HEK293 (cell line): ENCODE results near the gene PNMA8A.

ENCODE experiments used
- CTCF ChIA-PET: fragments of 350-600 bp; formaldehyde crosslinking; extraction: SDS; loops from one replicate; lab custom pipeline; 2021; ENCODE audit warnings: antibody characterized with exemption; lab: Yijun Ruan, JAX
- POLR2A ChIA-PET: fragments of 300-600 bp; formaldehyde crosslinking; extraction: SDS; loops from one replicate; lab custom pipeline; 2020; ENCODE audit warnings: antibody characterized with exemption, inconsistent platforms; lab: Yijun Ruan, JAX
- H3K27ac ChIP-seq: fragments of 200-500 bp; sonication (Bioruptor generic); 2 replicates; pipeline ENCODE4 v1.5.1; 2014; ENCODE audit warnings: low read depth, low read length, control low read depth, inconsistent platforms; ENCODE audit errors: extremely low read depth
- H3K36me3 ChIP-seq, 2 experiments: fragments of 200-500 bp in 1 of 2; sonication (Bioruptor generic) in 1 of 2; 1 replicate in 1 of 2; 2 replicates in 1 of 2; pipeline ENCODE4 v1.5.1; 2014 to 2017; ENCODE audit warnings: inconsistent platforms in 2 of 2, low read length in 2 of 2; ENCODE audit not compliant: control insufficient read depth in 2 of 2, insufficient read depth in 1 of 2
- H3K4me1 ChIP-seq: fragments of 200-500 bp; sonication (Bioruptor generic); 2 replicates; pipeline ENCODE4 v1.5.1; 2014; ENCODE audit warnings: mild to moderate bottlenecking, low read length, inconsistent platforms; ENCODE audit not compliant: control insufficient read depth, insufficient read depth
- H3K4me3 ChIP-seq: 2 replicates; pipeline ENCODE4 v1.5.1; 2011; ENCODE audit warnings: low read depth, mild to moderate bottlenecking, control low read depth, low read length, moderate library complexity
- H3K9me3 ChIP-seq: fragments of 200-500 bp; sonication (Bioruptor generic); 2 replicates; pipeline ENCODE4 v1.5.1; 2014; ENCODE audit warnings: low read depth, low read length, inconsistent platforms; ENCODE audit not compliant: control insufficient read depth, insufficient read depth
- BCL11A ChIP-seq: fragments of 450-650 bp; formaldehyde crosslinking; IDR thresholded peaks from 2 replicates; pipeline ENCODE4 v1.5.1; 2016; ENCODE audit warnings: low read depth, missing biosample characterization, missing genetic modification characterization
- FEZF1 ChIP-seq: fragments of 450-650 bp; formaldehyde crosslinking; IDR thresholded peaks from 2 replicates; pipeline ENCODE4 v1.5.1; 2016; ENCODE audit warnings: missing biosample characterization, missing genetic modification characterization
- GLI2 ChIP-seq: fragments of 450-650 bp; formaldehyde crosslinking; IDR thresholded peaks from 2 replicates; pipeline ENCODE4; 2017; ENCODE audit warnings: missing biosample characterization, missing genetic modification characterization, low read depth, borderline replicate concordance
- IKZF3 ChIP-seq: fragments of 450-650 bp; IDR thresholded peaks from 2 replicates; pipeline ENCODE4 v1.5.0; 2018; ENCODE audit warnings: missing biosample characterization, mild to moderate bottlenecking, missing genetic modification characterization, moderate library complexity
- MEIS1 ChIP-seq: sonication (generic); formaldehyde crosslinking; IDR thresholded peaks from 2 replicates; pipeline ENCODE4 v1.8.1; 2022; ENCODE audit warnings: missing genetic modification reagents, mild to moderate bottlenecking, borderline replicate concordance
- MZF1 ChIP-seq: fragments of 450-650 bp; formaldehyde crosslinking; IDR thresholded peaks from 2 replicates; pipeline ENCODE4 v1.5.1; 2017; ENCODE audit warnings: missing biosample characterization, missing genetic modification characterization, borderline replicate concordance
- PRDM1 ChIP-seq: fragments of 450-650 bp; formaldehyde crosslinking; IDR thresholded peaks from 2 replicates; pipeline ENCODE4; 2016; ENCODE audit warnings: missing biosample characterization, missing genetic modification characterization
- TCF7L2 ChIP-seq: IDR thresholded peaks from 2 replicates; pipeline ENCODE4 v1.6.1; 2011; ENCODE audit warnings: low read depth, mild to moderate bottlenecking, inconsistent platforms, low read length, moderate library complexity, borderline replicate concordance
- TRIM28 ChIP-seq: IDR thresholded peaks from 2 replicates; pipeline ENCODE4 v1.6.1; 2011; ENCODE audit warnings: low read length, control low read depth, borderline replicate concordance
- WT1 ChIP-seq: fragments of 450-650 bp; formaldehyde crosslinking; IDR thresholded peaks from 2 replicates; pipeline ENCODE4 v1.5.1; 2016; ENCODE audit warnings: missing biosample characterization, missing genetic modification characterization
- YY1 ChIP-seq: fragments of 450-650 bp; formaldehyde crosslinking; IDR thresholded peaks from 2 replicates; pipeline ENCODE4 v1.5.1; 2018; ENCODE audit warnings: missing biosample characterization, missing genetic modification characterization
- ZBTB20 ChIP-seq: fragments of 450-650 bp; formaldehyde crosslinking; IDR thresholded peaks from 2 replicates; pipeline ENCODE4 v1.5.1; 2016; ENCODE audit warnings: missing biosample characterization, missing genetic modification characterization
- ZBTB8A ChIP-seq: fragments of 450-650 bp; formaldehyde crosslinking; IDR thresholded peaks from 2 replicates; pipeline ENCODE4 v1.5.1; 2016; ENCODE audit warnings: missing biosample characterization, missing genetic modification characterization
- ZEB2 ChIP-seq: fragments of 450-650 bp; formaldehyde crosslinking; IDR thresholded peaks from 2 replicates; pipeline ENCODE4 v1.5.1; 2016; ENCODE audit warnings: missing biosample characterization, missing genetic modification characterization
- ZFP41 ChIP-seq: fragments of 450-650 bp; formaldehyde crosslinking; IDR thresholded peaks from 2 replicates; pipeline ENCODE4 v1.5.1; 2016; ENCODE audit warnings: missing biosample characterization, missing genetic modification characterization, borderline replicate concordance
- ZNF140 ChIP-seq: fragments of 450-650 bp; formaldehyde crosslinking; IDR thresholded peaks from 2 replicates; pipeline ENCODE4 v1.5.1; 2016; ENCODE audit warnings: missing biosample characterization, missing genetic modification characterization
- ZNF24 ChIP-seq: fragments of 450-650 bp; formaldehyde crosslinking; IDR thresholded peaks from 2 replicates; pipeline ENCODE4 v1.5.1; 2016; ENCODE audit warnings: missing biosample characterization, missing genetic modification characterization
- ZNF311 ChIP-seq: fragments of 450-650 bp; formaldehyde crosslinking; IDR thresholded peaks from 2 replicates; pipeline ENCODE4 v1.5.1; 2017; ENCODE audit warnings: missing biosample characterization, missing genetic modification characterization, borderline replicate concordance
- ZNF341 ChIP-seq: fragments of 450-650 bp; formaldehyde crosslinking; IDR thresholded peaks from 2 replicates; pipeline ENCODE4; 2016; ENCODE audit warnings: low read depth, missing biosample characterization, missing genetic modification characterization
- ZNF610 ChIP-seq: fragments of 450-650 bp; formaldehyde crosslinking; IDR thresholded peaks from 2 replicates; pipeline ENCODE4 v1.5.1; 2016; ENCODE audit warnings: missing biosample characterization, missing genetic modification characterization, borderline replicate concordance
- ZNF624 ChIP-seq: fragments of 450-650 bp; formaldehyde crosslinking; IDR thresholded peaks from 2 replicates; pipeline ENCODE4 v1.5.1; 2017; ENCODE audit warnings: missing biosample characterization, missing genetic modification characterization
- ZNF707 ChIP-seq: fragments of 450-650 bp; formaldehyde crosslinking; IDR thresholded peaks from 2 replicates; pipeline ENCODE4 v1.5.1; 2016; ENCODE audit warnings: missing biosample characterization, missing genetic modification characterization
- ZSCAN30 ChIP-seq: fragments of 450-650 bp; IDR thresholded peaks from 2 replicates; pipeline ENCODE4 v1.5.1; 2018; ENCODE audit warnings: missing biosample characterization, mild to moderate bottlenecking, missing genetic modification characterization, moderate library complexity
- ZXDB ChIP-seq: fragments of 450-650 bp; formaldehyde crosslinking; IDR thresholded peaks from 2 replicates; pipeline ENCODE4 v1.5.1; 2016; ENCODE audit warnings: missing biosample characterization, missing genetic modification characterization
- TF ChIP-seq, protein P1 (sequence below): fragments of 450-650 bp; IDR thresholded peaks from 2 replicates; pipeline ENCODE4 v1.5.1; 2018; ENCODE audit warnings: missing biosample characterization, missing genetic modification characterization
- TF ChIP-seq, protein P2 (sequence below): fragments of 450-650 bp; formaldehyde crosslinking; IDR thresholded peaks from 2 replicates; pipeline ENCODE4 v1.5.1; 2017; ENCODE audit warnings: missing biosample characterization, missing genetic modification characterization
- TF ChIP-seq, protein P3 (sequence below): fragments of 450-650 bp; formaldehyde crosslinking; IDR thresholded peaks from 2 replicates; pipeline ENCODE4 v1.5.1; 2016; ENCODE audit warnings: missing biosample characterization, missing genetic modification characterization
- TF ChIP-seq, protein P4 (sequence below): fragments of 450-650 bp; formaldehyde crosslinking; IDR thresholded peaks from 2 replicates; pipeline ENCODE4 v1.5.1; 2016; ENCODE audit warnings: missing biosample characterization, missing genetic modification characterization
- TF ChIP-seq, protein P5 (sequence below): fragments of 450-650 bp; formaldehyde crosslinking; IDR thresholded peaks from 2 replicates; pipeline ENCODE4 v1.5.1; 2016; ENCODE audit warnings: missing biosample characterization, missing genetic modification characterization, low read depth
- TF ChIP-seq, protein P6 (sequence below): fragments of 450-650 bp; formaldehyde crosslinking; IDR thresholded peaks from 2 replicates; pipeline ENCODE4 v1.5.1; 2016; ENCODE audit warnings: missing biosample characterization, missing genetic modification characterization

The PNMA8A gene

DNA sequence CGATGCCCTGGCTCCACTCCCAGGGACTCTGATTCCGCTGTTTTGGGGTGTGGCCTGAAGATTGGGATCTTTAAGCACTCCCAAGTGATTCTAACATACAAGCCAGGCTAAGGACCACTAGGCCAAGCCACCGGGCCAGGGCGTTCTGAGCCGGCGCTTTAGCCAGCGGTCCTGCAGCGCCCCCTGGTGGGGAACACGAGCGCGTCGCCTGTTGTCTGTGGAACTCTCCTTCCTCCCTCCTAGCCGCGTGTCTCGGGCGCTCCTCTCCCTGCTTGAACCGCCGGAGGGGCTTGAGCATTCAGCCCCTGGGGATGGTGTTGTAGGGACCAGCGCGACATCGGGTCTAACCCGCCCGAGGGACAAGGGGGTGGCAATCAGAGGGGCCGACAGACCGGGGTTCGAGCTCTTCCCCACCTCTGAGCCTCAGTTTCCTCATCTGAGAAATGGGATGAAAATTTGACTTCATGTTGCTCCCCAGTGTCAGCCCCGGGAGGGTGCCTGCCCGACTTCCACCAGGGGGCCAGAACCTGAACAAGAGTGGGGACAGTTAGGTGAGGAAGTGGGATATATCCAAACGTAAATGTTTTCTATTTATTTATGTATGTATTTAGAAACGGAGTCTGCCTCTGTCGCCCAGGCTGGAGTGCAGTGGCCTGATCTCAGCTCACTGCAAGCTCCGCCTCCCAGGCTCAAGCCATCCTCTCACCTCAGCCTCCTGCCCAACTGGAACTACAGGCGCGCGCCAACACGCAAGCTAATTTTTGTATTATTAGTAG lies 42.3 kb upstream of the PNMA8A start:
- H3K27ac ChIP-seq = no peak overlapping the region
- POLR2A ChIA-PET = no interaction called here
- TF ChIP-seq, protein P1, sequence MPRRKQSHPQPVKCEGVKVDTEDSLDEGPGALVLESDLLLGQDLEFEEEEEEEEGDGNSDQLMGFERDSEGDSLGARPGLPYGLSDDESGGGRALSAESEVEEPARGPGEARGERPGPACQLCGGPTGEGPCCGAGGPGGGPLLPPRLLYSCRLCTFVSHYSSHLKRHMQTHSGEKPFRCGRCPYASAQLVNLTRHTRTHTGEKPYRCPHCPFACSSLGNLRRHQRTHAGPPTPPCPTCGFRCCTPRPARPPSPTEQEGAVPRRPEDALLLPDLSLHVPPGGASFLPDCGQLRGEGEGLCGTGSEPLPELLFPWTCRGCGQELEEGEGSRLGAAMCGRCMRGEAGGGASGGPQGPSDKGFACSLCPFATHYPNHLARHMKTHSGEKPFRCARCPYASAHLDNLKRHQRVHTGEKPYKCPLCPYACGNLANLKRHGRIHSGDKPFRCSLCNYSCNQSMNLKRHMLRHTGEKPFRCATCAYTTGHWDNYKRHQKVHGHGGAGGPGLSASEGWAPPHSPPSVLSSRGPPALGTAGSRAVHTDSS = 0 out of 2 replicates have a peak, but pooled peaks have one; percentile 25
- TF ChIP-seq MEIS1 (CRISPR knock-in tag) (no peak), ZNF24 (0 out of 2 replicates have a peak, but pooled peaks have one; percentile 45), MZF1 (tag by site-specific recombination) (0 out of 2 replicates have a peak, but pooled peaks have one; percentile 19), ZNF610 (tag by site-specific recombination) (peak; percentile 44; the same call in 1 of the 2 replicates), IKZF3 (tag by site-specific recombination) (no peak), ZNF624 (tag by site-specific recombination) (no peak), ZEB2 (tag by site-specific recombination) (no peak), ZFP41 (tag by site-specific recombination) (no peak), ZNF341 (tag by site-specific recombination) (no peak), ZXDB (tag by site-specific recombination) (peak; percentile 33; the same call in 1 of the 2 replicates), FEZF1 (no peak), TRIM28 (no peak), YY1 (tag by site-specific recombination) (no peak), GLI2 (no peak), ZSCAN30 (tag by site-specific recombination) (peak; percentile 86), WT1 (tag by site-specific recombination) (no peak), BCL11A (tag by site-specific recombination) (no peak), PRDM1 (tag by site-specific recombination) (no peak), ZNF707 (tag by site-specific recombination) (no peak), ZNF140 (tag by site-specific recombination) (no peak), ZBTB20 (tag by site-specific recombination) (peak; percentile 50; the same call in 1 of the 2 replicates), TCF7L2 (no peak), ZBTB8A (tag by site-specific recombination) (no peak), ZNF311 (tag by site-specific recombination) (no peak)
- TF ChIP-seq, protein P2, sequence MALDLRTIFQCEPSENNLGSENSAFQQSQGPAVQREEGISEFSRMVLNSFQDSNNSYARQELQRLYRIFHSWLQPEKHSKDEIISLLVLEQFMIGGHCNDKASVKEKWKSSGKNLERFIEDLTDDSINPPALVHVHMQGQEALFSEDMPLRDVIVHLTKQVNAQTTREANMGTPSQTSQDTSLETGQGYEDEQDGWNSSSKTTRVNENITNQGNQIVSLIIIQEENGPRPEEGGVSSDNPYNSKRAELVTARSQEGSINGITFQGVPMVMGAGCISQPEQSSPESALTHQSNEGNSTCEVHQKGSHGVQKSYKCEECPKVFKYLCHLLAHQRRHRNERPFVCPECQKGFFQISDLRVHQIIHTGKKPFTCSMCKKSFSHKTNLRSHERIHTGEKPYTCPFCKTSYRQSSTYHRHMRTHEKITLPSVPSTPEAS (tag by site-specific recombination) = no peak
- TF ChIP-seq, protein P3, sequence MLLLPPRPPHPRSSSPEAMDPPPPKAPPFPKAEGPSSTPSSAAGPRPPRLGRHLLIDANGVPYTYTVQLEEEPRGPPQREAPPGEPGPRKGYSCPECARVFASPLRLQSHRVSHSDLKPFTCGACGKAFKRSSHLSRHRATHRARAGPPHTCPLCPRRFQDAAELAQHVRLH (tag by site-specific recombination) = peak; percentile 83
- TF ChIP-seq, protein P4, sequence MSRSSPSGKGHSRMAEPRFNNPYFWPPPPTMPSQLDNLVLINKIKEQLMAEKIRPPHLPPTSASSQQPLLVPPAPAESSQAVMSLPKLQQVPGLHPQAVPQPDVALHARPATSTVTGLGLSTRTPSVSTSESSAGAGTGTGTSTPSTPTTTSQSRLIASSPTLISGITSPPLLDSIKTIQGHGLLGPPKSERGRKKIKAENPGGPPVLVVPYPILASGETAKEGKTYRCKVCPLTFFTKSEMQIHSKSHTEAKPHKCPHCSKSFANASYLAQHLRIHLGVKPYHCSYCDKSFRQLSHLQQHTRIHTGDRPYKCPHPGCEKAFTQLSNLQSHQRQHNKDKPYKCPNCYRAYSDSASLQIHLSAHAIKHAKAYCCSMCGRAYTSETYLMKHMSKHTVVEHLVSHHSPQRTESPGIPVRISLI (tag by site-specific recombination) = no peak
- TF ChIP-seq, protein P5, sequence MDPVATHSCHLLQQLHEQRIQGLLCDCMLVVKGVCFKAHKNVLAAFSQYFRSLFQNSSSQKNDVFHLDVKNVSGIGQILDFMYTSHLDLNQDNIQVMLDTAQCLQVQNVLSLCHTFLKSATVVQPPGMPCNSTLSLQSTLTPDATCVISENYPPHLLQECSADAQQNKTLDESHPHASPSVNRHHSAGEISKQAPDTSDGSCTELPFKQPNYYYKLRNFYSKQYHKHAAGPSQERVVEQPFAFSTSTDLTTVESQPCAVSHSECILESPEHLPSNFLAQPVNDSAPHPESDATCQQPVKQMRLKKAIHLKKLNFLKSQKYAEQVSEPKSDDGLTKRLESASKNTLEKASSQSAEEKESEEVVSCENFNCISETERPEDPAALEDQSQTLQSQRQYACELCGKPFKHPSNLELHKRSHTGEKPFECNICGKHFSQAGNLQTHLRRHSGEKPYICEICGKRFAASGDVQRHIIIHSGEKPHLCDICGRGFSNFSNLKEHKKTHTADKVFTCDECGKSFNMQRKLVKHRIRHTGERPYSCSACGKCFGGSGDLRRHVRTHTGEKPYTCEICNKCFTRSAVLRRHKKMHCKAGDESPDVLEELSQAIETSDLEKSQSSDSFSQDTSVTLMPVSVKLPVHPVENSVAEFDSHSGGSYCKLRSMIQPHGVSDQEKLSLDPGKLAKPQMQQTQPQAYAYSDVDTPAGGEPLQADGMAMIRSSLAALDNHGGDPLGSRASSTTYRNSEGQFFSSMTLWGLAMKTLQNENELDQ (tag by site-specific recombination) = no peak
- TF ChIP-seq, protein P6, sequence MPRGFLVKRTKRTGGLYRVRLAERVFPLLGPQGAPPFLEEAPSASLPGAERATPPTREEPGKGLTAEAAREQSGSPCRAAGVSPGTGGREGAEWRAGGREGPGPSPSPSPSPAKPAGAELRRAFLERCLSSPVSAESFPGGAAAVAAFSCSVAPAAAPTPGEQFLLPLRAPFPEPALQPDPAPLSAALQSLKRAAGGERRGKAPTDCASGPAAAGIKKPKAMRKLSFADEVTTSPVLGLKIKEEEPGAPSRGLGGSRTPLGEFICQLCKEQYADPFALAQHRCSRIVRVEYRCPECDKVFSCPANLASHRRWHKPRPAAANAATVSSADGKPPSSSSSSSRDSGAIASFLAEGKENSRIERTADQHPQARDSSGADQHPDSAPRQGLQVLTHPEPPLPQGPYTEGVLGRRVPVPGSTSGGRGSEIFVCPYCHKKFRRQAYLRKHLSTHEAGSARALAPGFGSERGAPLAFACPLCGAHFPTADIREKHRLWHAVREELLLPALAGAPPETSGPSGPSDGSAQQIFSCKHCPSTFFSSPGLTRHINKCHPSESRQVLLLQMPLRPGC = no peak

More for the DNA sequence above, 42.3 kb upstream of the PNMA8A start:
- Histone ChIP-seq H3K4me3 (no peak overlapping the region), H3K36me3 (no peaks in the 10 kb centered on the region), H3K4me1 (no peaks in the 10 kb centered on the region), H3K9me3 (no peaks in the 10 kb centered on the region)
- CTCF ChIA-PET = interaction anchor here (0.6 to 9.2 kb wide), 35 partner anchors 9 to 453 kb away, joined by 3 to 65 read pairs (median 5); partner anchors contain the start of genes CALM3, PNMA8B and PPP5C
